Fibroblast of lung (primary cell): ENCODE results near the gene ERGIC1. TPM values are rescaled to one million over a fixed set of nuclear protein-coding genes. Genes with fewer than 3 reads are reported as not detected.

Source experiments
- DNase-seq, 2 donors: peaks; one replicate each; pipeline versions ENCODE4 v3.0.0 to v3.0.0-alpha.2; 2010; ENCODE audit warnings: low read depth in 2 of 2
- H2AFZ ChIP-seq: 2 replicates; pipeline ENCODE4 v1.5.1; 2012; ENCODE audit warnings: low read length, control low read depth, inconsistent platforms
- H3K27ac ChIP-seq: 2 replicates; pipeline ENCODE4 v1.5.1; 2011; ENCODE audit warnings: low read length, control low read depth; ENCODE audit not compliant: insufficient read depth
- H3K27me3 ChIP-seq: 2 replicates; pipeline ENCODE4 v1.5.1; 2011; ENCODE audit warnings: mild to moderate bottlenecking, low read length; ENCODE audit not compliant: control insufficient read depth, insufficient read depth
- H3K36me3 ChIP-seq: 2 replicates; pipeline ENCODE4 v1.5.1; 2011; ENCODE audit warnings: low read length; ENCODE audit not compliant: control insufficient read depth, insufficient read depth
- H3K4me1 ChIP-seq: 2 replicates; pipeline ENCODE4 v1.5.1; 2011; ENCODE audit warnings: low read length; ENCODE audit not compliant: control insufficient read depth, insufficient read depth; ENCODE audit errors: extremely low read depth
- H3K4me2 ChIP-seq: 2 replicates; pipeline ENCODE4 v1.5.1; 2011; ENCODE audit warnings: low read length, control low read depth; ENCODE audit not compliant: insufficient read depth; ENCODE audit errors: extremely low read depth
- H3K4me3 ChIP-seq, 4 experiments: fragments of 200-600 bp in 1 of 4; sonication (generic) in 1 of 4; replicated peaks in 1 of 4; 2 replicates each; pipeline ENCODE4 v1.5.1; 2011 to 2016; ENCODE audit warnings: low read length in 4 of 4, low read depth in 3 of 4, mild to moderate bottlenecking in 3 of 4, control low read depth in 2 of 4, inconsistent platforms in 1 of 4, mixed read lengths in 1 of 4; ENCODE audit not compliant: insufficient read depth in 1 of 4; ENCODE audit errors: control extremely low read depth in 1 of 4
- H3K79me2 ChIP-seq: 2 replicates; pipeline ENCODE4 v1.5.1; 2012; ENCODE audit warnings: mild to moderate bottlenecking, low read length, inconsistent platforms; ENCODE audit not compliant: control insufficient read depth, insufficient read depth
- H3K9ac ChIP-seq: 2 replicates; pipeline ENCODE4 v1.5.1; 2011; ENCODE audit warnings: mild to moderate bottlenecking, low read length, control low read depth; ENCODE audit not compliant: insufficient read depth
- H3K9me3 ChIP-seq: 2 replicates; pipeline ENCODE4 v1.5.1; 2012; ENCODE audit warnings: low read depth, low read length; ENCODE audit not compliant: control insufficient read depth, insufficient read depth
- H4K20me1 ChIP-seq: 2 replicates; pipeline ENCODE4 v1.5.1; 2011; ENCODE audit warnings: low read length; ENCODE audit not compliant: control insufficient read depth, insufficient read depth; ENCODE audit errors: extremely low read depth
- CTCF ChIP-seq, 2 donors: IDR thresholded peaks in 1 of 2; conservative IDR thresholded peaks in 1 of 2; 1 replicate in 1 of 2; 2 replicates in 1 of 2; pipeline ENCODE4 v1.5.1; 2011 to 2012; ENCODE audit warnings: low read length in 2 of 2, control low read depth in 1 of 2, inconsistent platforms in 1 of 2, low read depth in 1 of 2, mild to moderate bottlenecking in 1 of 2
- EZH2 ChIP-seq: IDR thresholded peaks from 2 replicates; pipeline ENCODE4 v1.5.1; 2012; ENCODE audit warnings: low read length, control low read depth, mild to moderate bottlenecking; ENCODE audit errors: missing control alignments
- polyA plus RNA-seq, 2 donors: library from polyadenylated mRNA; depleted of rRNA in 1 of 2; stranded (reverse) in 1 of 2; unstranded in 1 of 2; fragments of >200 nt; gene quantifications; 2 replicates each; pipeline ENCODE4 v1.2.1, GENCODE V29; 2011 to 2012; ENCODE audit warnings: missing spikeins in 1 of 2
- total RNA-seq: library from RNA; depleted of rRNA; stranded (reverse); fragments of >200 nt; gene quantifications from 2 replicates; pipeline ENCODE4 v1.2.1, GENCODE V29; 2014

ERGIC1 gene
- total and polyA plus RNA-seq, 2 donors (not counting 1 experiment from before 2014, with no cell fraction given): 113 to 171 TPM

DNA sequence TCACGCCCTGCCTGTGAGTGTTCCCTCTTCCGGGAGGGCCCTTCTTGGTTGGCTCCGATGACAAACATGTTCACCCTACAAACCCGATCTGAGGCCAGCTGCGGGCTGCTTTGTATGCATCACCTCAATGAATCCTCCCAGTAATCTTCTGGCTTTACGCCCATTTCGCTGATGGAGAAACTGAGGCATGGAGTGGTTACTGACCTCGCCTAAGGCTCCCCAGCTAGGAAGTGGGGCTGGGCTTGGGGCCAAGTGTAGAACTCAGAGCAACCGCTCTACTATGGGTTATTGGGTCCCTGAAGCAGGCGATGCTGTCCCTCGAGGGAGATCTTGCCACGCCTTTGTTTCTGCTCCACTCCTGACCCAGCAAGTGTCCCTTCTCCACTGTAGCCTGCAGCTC, 86.9 kb downstream of the ERGIC1 start:
- no peak for DNase-seq
- H3K27ac ChIP-seq: peak overlapping the region; percentile 98
- H3K9ac ChIP-seq: peak overlapping the region; percentile 40
- no peaks in the 10 kb centered on the region for H4K20me1 ChIP-seq
- H2AFZ ChIP-seq: no peak overlapping the region
- H3K4me3 ChIP-seq: no peak overlapping the region
- no peaks in the 10 kb centered on the region for H3K9me3 ChIP-seq
- H3K4me2 ChIP-seq: no peak overlapping the region
- peaks cover 29% of the 10 kb centered on the region for H3K36me3 ChIP-seq
- H3K27me3 ChIP-seq: no peaks in the 10 kb centered on the region
- TF ChIP-seq EZH2 (no peak), CTCF (conservative IDR thresholded peaks at IDR 0.05 in 1 of 2, IDR thresholded peaks at IDR 0.05 in 1 of 2; ENCODE audit: low read depth in 1 of 2, low read length in 2 of 2) (no peak)
- H3K4me1 ChIP-seq: peaks cover 17% of the 10 kb centered on the region
- no peaks in the 10 kb centered on the region for H3K79me2 ChIP-seq

- no peaks in the 10 kb centered on the region for H4K20me1 ChIP-seq
- DNase-seq: no peak
- H3K4me1 ChIP-seq: peaks cover 17% of the 10 kb centered on the region
- H3K79me2 ChIP-seq: no peaks in the 10 kb centered on the region
- no peak for TF ChIP-seq CTCF (conservative IDR thresholded peaks at IDR 0.05 in 1 of 2, IDR thresholded peaks at IDR 0.05 in 1 of 2; ENCODE audit: low read depth in 1 of 2, low read length in 2 of 2)
- no peak for TF ChIP-seq EZH2
- H3K9ac ChIP-seq: no peak overlapping the region
- H3K27me3 ChIP-seq: no peaks in the 10 kb centered on the region
- H3K4me2 ChIP-seq: no peak overlapping the region
- peaks cover 33% of the 10 kb centered on the region for H3K36me3 ChIP-seq
- H3K27ac ChIP-seq: peak overlapping the region; percentile 98
- no peak overlapping the region for H2AFZ ChIP-seq
- no peaks in the 10 kb centered on the region for H3K9me3 ChIP-seq
- H3K4me3 ChIP-seq: no peak overlapping the region
These were observed 87.9 kb downstream of the ERGIC1 start for GRCh38 chr5:172921906-172922305.

- H4K20me1 ChIP-seq: no peaks in the 10 kb centered on the region
- H3K9me3 ChIP-seq: no peaks in the 10 kb centered on the region
- no peak for DNase-seq
- H3K27ac ChIP-seq: peak overlapping the region; percentile 4
- no peaks in the 10 kb centered on the region for H3K79me2 ChIP-seq
- no peak overlapping the region for H3K4me3 ChIP-seq
- no peak for TF ChIP-seq CTCF (conservative IDR thresholded peaks at IDR 0.05 in 1 of 2, IDR thresholded peaks at IDR 0.05 in 1 of 2; ENCODE audit: low read depth in 1 of 2, low read length in 2 of 2)
- no peaks in the 10 kb centered on the region for H3K27me3 ChIP-seq
- no peak overlapping the region for H3K4me2 ChIP-seq
- peaks cover 17% of the 10 kb centered on the region for H3K4me1 ChIP-seq
- no peak overlapping the region for H3K9ac ChIP-seq
- H2AFZ ChIP-seq: no peak overlapping the region
- peaks cover 26% of the 10 kb centered on the region for H3K36me3 ChIP-seq
These were observed 89.5 kb downstream of the ERGIC1 start for GRCh38 chr5:172923539-172923938.
